Mucosa of stomach (tissue), 1 donor: Measurements from ENCODE around the gene GRIA1.

Source experiments
- H3K27me3 ChIP-seq: one replicate; pipeline ENCODE4 v1.7.0; 2013; ENCODE audit warnings: mild to moderate bottlenecking, low read length; ENCODE audit not compliant: control insufficient read depth, insufficient read depth
- H3K36me3 ChIP-seq: one replicate; pipeline ENCODE4 v1.7.0; 2013; ENCODE audit warnings: low read length; ENCODE audit not compliant: control insufficient read depth, insufficient read depth
- H3K4me1 ChIP-seq: one replicate; pipeline ENCODE4 v1.7.0; 2013; ENCODE audit warnings: mild to moderate bottlenecking, low read length; ENCODE audit not compliant: control insufficient read depth, insufficient read depth
- H3K4me3 ChIP-seq: one replicate; pipeline ENCODE4 v1.7.0; 2013; ENCODE audit warnings: low read length
- H3K9ac ChIP-seq: one replicate; pipeline ENCODE4 v1.7.0; 2013; ENCODE audit warnings: mild to moderate bottlenecking, low read length, moderate library complexity
- H3K9me3 ChIP-seq: one replicate; pipeline ENCODE4 v1.7.0; 2013; ENCODE audit warnings: mild to moderate bottlenecking, low read length, moderate library complexity; ENCODE audit not compliant: control insufficient read depth
- donor health status: Pancreatic carcinoma.

GRIA1 gene

GRCh38 chr5:153470736-153471135, 19.7 kb upstream of the GRIA1 start:
- Histone ChIP-seq H3K4me3 (no peak overlapping the region), H3K36me3 (no peaks in the 10 kb centered on the region), H3K27me3 (no peaks in the 10 kb centered on the region), H3K9ac (no peak overlapping the region), H3K9me3 (no peaks in the 10 kb centered on the region), H3K4me1 (no peaks in the 10 kb centered on the region)

- Histone ChIP-seq H3K36me3 (no peaks in the 10 kb centered on the region), H3K4me3 (no peak overlapping the region), H3K4me1 (no peaks in the 10 kb centered on the region), H3K27me3 (no peaks in the 10 kb centered on the region), H3K9ac (no peak overlapping the region), H3K9me3 (no peaks in the 10 kb centered on the region)
These were observed 13.7 kb upstream of the GRIA1 start for GRCh38 chr5:153476767-153477166.

- H3K27me3 ChIP-seq = no peaks in the 10 kb centered on the region
- no peaks in the 10 kb centered on the region for H3K4me1 ChIP-seq
- no peaks in the 10 kb centered on the region for H3K36me3 ChIP-seq
- H3K9me3 ChIP-seq = no peaks in the 10 kb centered on the region
- H3K4me3 ChIP-seq = no peak overlapping the region
- H3K9ac ChIP-seq = no peak overlapping the region
These were observed 10.1 kb upstream of the GRIA1 start for GRCh38 chr5:153480401-153480800.

GRCh38 chr5:153483482-153483881, 7.0 kb upstream of the GRIA1 start:
- H3K9ac ChIP-seq = no peak overlapping the region
- no peaks in the 10 kb centered on the region for H3K9me3 ChIP-seq
- H3K4me3 ChIP-seq = no peak overlapping the region
- H3K4me1 ChIP-seq = no peaks in the 10 kb centered on the region
- H3K27me3 ChIP-seq = no peaks in the 10 kb centered on the region
- no peaks in the 10 kb centered on the region for H3K36me3 ChIP-seq

- Histone ChIP-seq H3K4me1 (no peaks in the 10 kb centered on the region), H3K36me3 (no peaks in the 10 kb centered on the region), H3K9ac (no peak overlapping the region), H3K9me3 (no peaks in the 10 kb centered on the region), H3K4me3 (no peak overlapping the region), H3K27me3 (peaks cover 6% of the 10 kb centered on the region)
These were observed 4.8 kb upstream of the GRIA1 start for GRCh38 chr5:153485641-153486040.

GRCh38 chr5:153486771-153487170, 3.7 kb upstream of the GRIA1 start:
- H3K36me3 ChIP-seq = no peaks in the 10 kb centered on the region
- H3K4me3 ChIP-seq = no peak overlapping the region
- H3K4me1 ChIP-seq = no peaks in the 10 kb centered on the region
- H3K9me3 ChIP-seq = no peaks in the 10 kb centered on the region
- H3K27me3 ChIP-seq = peaks cover 17% of the 10 kb centered on the region
- H3K9ac ChIP-seq = no peak overlapping the region

- Histone ChIP-seq H3K27me3 (peaks cover 19% of the 10 kb centered on the region), H3K4me1 (no peaks in the 10 kb centered on the region), H3K4me3 (no peak overlapping the region), H3K9me3 (no peaks in the 10 kb centered on the region), H3K36me3 (no peaks in the 10 kb centered on the region), H3K9ac (no peak overlapping the region)
These were observed 859 bp upstream of the GRIA1 start for GRCh38 chr5:153489611-153490010.

- Histone ChIP-seq H3K9ac (no peak overlapping the region), H3K27me3 (peaks cover 19% of the 10 kb centered on the region), H3K4me3 (no peak overlapping the region), H3K4me1 (no peaks in the 10 kb centered on the region), H3K36me3 (no peaks in the 10 kb centered on the region), H3K9me3 (no peaks in the 10 kb centered on the region)
These were observed 721 bp downstream of the GRIA1 start for GRCh38 chr5:153491038-153491744.

- H3K36me3 ChIP-seq = no peaks in the 10 kb centered on the region
- H3K9me3 ChIP-seq = no peaks in the 10 kb centered on the region
- no peak overlapping the region for H3K4me3 ChIP-seq
- peaks cover 19% of the 10 kb centered on the region for H3K27me3 ChIP-seq
- no peaks in the 10 kb centered on the region for H3K4me1 ChIP-seq
- H3K9ac ChIP-seq = no peak overlapping the region
These were observed 1.4 kb downstream of the GRIA1 start for GRCh38 chr5:153491856-153492255.

- Histone ChIP-seq H3K4me1 (no peaks in the 10 kb centered on the region), H3K36me3 (no peaks in the 10 kb centered on the region), H3K4me3 (no peak overlapping the region), H3K27me3 (peaks cover 1% of the 10 kb centered on the region), H3K9ac (no peak overlapping the region), H3K9me3 (no peaks in the 10 kb centered on the region)
These were observed 6.4 kb downstream of the GRIA1 start for GRCh38 chr5:153496835-153497234.

- Histone ChIP-seq H3K36me3 (no peaks in the 10 kb centered on the region), H3K9ac (no peak overlapping the region), H3K4me3 (no peak overlapping the region)
These were observed 8.0 kb downstream of the GRIA1 start for GRCh38 chr5:153498516-153498915.

GRCh38 chr5:153500178-153500577, 9.7 kb downstream of the GRIA1 start:
- Histone ChIP-seq H3K27me3 (no peaks in the 10 kb centered on the region), H3K4me3 (no peak overlapping the region), H3K9me3 (no peaks in the 10 kb centered on the region), H3K9ac (no peak overlapping the region), H3K36me3 (no peaks in the 10 kb centered on the region), H3K4me1 (no peaks in the 10 kb centered on the region)

More at GRCh38 chr5:153498516-153498915, 8.0 kb downstream of the GRIA1 start:
- Histone ChIP-seq H3K4me1 (no peaks in the 10 kb centered on the region), H3K9me3 (no peaks in the 10 kb centered on the region), H3K27me3 (no peaks in the 10 kb centered on the region)

- Histone ChIP-seq H3K9ac (no peak overlapping the region), H3K4me1 (no peaks in the 10 kb centered on the region), H3K27me3 (no peaks in the 10 kb centered on the region), H3K36me3 (no peaks in the 10 kb centered on the region), H3K4me3 (no peak overlapping the region), H3K9me3 (no peaks in the 10 kb centered on the region)
These were observed 14.3 kb downstream of the GRIA1 start for GRCh38 chr5:153504726-153505125.
